ENCODE data around the gene JAZF1.

DNA sequence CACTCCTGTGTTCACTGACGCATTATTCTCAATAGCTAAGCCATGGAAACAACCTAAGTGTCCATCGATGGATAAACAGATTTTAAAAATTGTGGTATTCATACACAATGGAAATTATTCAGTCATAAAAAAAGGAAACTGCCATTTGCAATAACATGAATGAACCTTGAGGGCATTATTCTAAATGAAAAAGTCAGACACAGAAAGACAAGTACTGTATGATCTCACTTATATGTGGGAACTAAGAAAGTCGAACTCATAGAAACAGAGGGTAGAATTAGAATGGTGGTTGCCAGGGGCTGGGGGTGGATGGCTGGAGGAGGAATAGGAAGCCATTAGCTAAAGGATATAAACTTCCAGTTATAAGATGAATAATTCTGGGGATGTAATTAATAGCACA is 71.8 kb downstream of the JAZF1 start:
- TF ChIP-seq, protein P1, sequence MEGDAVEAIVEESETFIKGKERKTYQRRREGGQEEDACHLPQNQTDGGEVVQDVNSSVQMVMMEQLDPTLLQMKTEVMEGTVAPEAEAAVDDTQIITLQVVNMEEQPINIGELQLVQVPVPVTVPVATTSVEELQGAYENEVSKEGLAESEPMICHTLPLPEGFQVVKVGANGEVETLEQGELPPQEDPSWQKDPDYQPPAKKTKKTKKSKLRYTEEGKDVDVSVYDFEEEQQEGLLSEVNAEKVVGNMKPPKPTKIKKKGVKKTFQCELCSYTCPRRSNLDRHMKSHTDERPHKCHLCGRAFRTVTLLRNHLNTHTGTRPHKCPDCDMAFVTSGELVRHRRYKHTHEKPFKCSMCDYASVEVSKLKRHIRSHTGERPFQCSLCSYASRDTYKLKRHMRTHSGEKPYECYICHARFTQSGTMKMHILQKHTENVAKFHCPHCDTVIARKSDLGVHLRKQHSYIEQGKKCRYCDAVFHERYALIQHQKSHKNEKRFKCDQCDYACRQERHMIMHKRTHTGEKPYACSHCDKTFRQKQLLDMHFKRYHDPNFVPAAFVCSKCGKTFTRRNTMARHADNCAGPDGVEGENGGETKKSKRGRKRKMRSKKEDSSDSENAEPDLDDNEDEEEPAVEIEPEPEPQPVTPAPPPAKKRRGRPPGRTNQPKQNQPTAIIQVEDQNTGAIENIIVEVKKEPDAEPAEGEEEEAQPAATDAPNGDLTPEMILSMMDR (IDR thresholded peaks at IDR 0.05; ENCODE audit: low read length) = no peak
- no peak for TF ChIP-seq EZH2 (IDR thresholded peaks at IDR 0.05; ENCODE audit: borderline replicate concordance, low read length)

Data from OCI-LY1 (cell line).